IMR-90 (cell line): Measurements from ENCODE around the gene TCERG1L. TPM values are rescaled to one million over a fixed set of nuclear protein-coding genes. Genes with fewer than 3 reads are reported as not detected.

ENCODE experiments used
- ATAC-seq: fragments of 200-7000 bp; cut with Tn5 transposase; 2 replicates; pipeline ENCODE4 v1.9.1; 2020; ENCODE audit warnings: low read depth, mild to moderate bottlenecking, moderate library complexity
- BruUV-seq: library from RNA; stranded (reverse); fragments of 400-500 nt; replicated peaks from 2 replicates; lab custom pipeline; 2021; lab: Mats Ljungman, UMichigan
- CTCF ChIA-PET: fragments of 300-600 bp; formaldehyde crosslinking; extraction: SDS; loops from one replicate; lab custom pipeline; 2021; ENCODE audit warnings: antibody characterized with exemption; lab: Yijun Ruan, JAX
- POLR2A ChIA-PET: fragments of 300-600 bp; sonication (Branson Sonifier 250); formaldehyde crosslinking; loops from one replicate; lab custom pipeline; 2022; ENCODE audit warnings: antibody characterized with exemption; ENCODE audit not compliant: unreplicated experiment; lab: Charles Lee
- DNase-seq: peaks from one replicate; pipeline ENCODE4 v3.0.0; 2013
- H2AFZ ChIP-seq: replicated peaks from 2 replicates; pipeline ENCODE3; 2013; ENCODE audit warnings: low read length, mild to moderate bottlenecking; ENCODE audit not compliant: poor library complexity
- H2AK5ac ChIP-seq: 2 replicates; pipeline ENCODE4 v1.6.1; 2013; ENCODE audit warnings: low read depth, low read length, inconsistent platforms
- H2AK9ac ChIP-seq: replicated peaks from 2 replicates; pipeline ENCODE3; 2013; ENCODE audit warnings: mild to moderate bottlenecking, low read depth, low read length, moderate library complexity; ENCODE audit not compliant: poor library complexity
- H2BK120ac ChIP-seq: 2 replicates; pipeline ENCODE4 v1.6.1; 2013; ENCODE audit warnings: low read depth, low read length, inconsistent platforms
- H2BK15ac ChIP-seq: 3 replicates; pipeline ENCODE4 v1.6.1; 2013; ENCODE audit warnings: low read depth, low read length, inconsistent platforms
- H2BK20ac ChIP-seq: 2 replicates; pipeline ENCODE4 v1.6.1; 2013; ENCODE audit warnings: low read depth, mild to moderate bottlenecking, inconsistent platforms, low read length, moderate library complexity
- H2BK5ac ChIP-seq: 2 replicates; pipeline ENCODE4 v1.6.1; 2013; ENCODE audit warnings: mild to moderate bottlenecking, low read depth, low read length, inconsistent platforms; ENCODE audit not compliant: poor library complexity, severe bottlenecking
- H3K14ac ChIP-seq: replicated peaks from 2 replicates; pipeline ENCODE4 v1.6.1; 2013; ENCODE audit warnings: low read depth, low read length, inconsistent platforms
- H3K18ac ChIP-seq: 2 replicates; pipeline ENCODE4 v1.6.1; 2013; ENCODE audit warnings: low read depth, low read length, control low read depth
- H3K23ac ChIP-seq: 2 replicates; pipeline ENCODE4 v1.6.1; 2013; ENCODE audit warnings: low read depth, low read length, inconsistent platforms
- H3K27ac ChIP-seq: 2 replicates; pipeline ENCODE4 v1.5.1; 2013; ENCODE audit warnings: mild to moderate bottlenecking, control low read depth, low read length; ENCODE audit not compliant: insufficient read depth
- H3K27me3 ChIP-seq: 2 replicates; pipeline ENCODE4 v1.6.1; 2013; ENCODE audit warnings: low read length; ENCODE audit not compliant: control insufficient read depth, insufficient read depth
- H3K36me3 ChIP-seq: 2 replicates; pipeline ENCODE4 v1.6.1; 2013; ENCODE audit warnings: low read length, mixed read lengths; ENCODE audit not compliant: control insufficient read depth, insufficient read depth
- H3K4ac ChIP-seq: 2 replicates; pipeline ENCODE4 v1.6.1; 2013; ENCODE audit warnings: low read depth, low read length, inconsistent platforms
- H3K4me1 ChIP-seq: 2 replicates; pipeline ENCODE4 v1.6.1; 2013; ENCODE audit warnings: low read length, mixed read lengths; ENCODE audit not compliant: control insufficient read depth, insufficient read depth
- H3K4me2 ChIP-seq: 2 replicates; pipeline ENCODE4 v1.6.1; 2013; ENCODE audit warnings: low read depth, mild to moderate bottlenecking, control low read depth, low read length, moderate library complexity
- H3K4me3 ChIP-seq: 2 replicates; pipeline ENCODE4 v1.5.1; 2013; ENCODE audit warnings: low read depth, mild to moderate bottlenecking, control low read depth, low read length, moderate library complexity; ENCODE audit not compliant: insufficient read depth
- H3K56ac ChIP-seq: 2 replicates; pipeline ENCODE4 v1.6.1; 2013; ENCODE audit warnings: low read length, inconsistent platforms; ENCODE audit not compliant: insufficient read depth; ENCODE audit errors: extremely low read depth
- H3K79me1 ChIP-seq, 2 experiments: 2 replicates each; pipeline ENCODE4 v1.6.1; 2013; ENCODE audit warnings: low read length in 2 of 2, inconsistent platforms in 1 of 2, low read depth in 1 of 2
- H3K9ac ChIP-seq: 2 replicates; pipeline ENCODE4 v1.6.1; 2013; ENCODE audit warnings: low read depth, low read length, control low read depth
- H3K9me1 ChIP-seq: 2 replicates; pipeline ENCODE4 v1.6.1; 2013; ENCODE audit warnings: low read length, inconsistent platforms; ENCODE audit not compliant: insufficient read depth
- H3K9me3 ChIP-seq: 2 replicates; pipeline ENCODE4 v1.6.1; 2013; ENCODE audit warnings: low read length; ENCODE audit not compliant: control insufficient read depth, insufficient read depth
- H4K20me1 ChIP-seq: 2 replicates; pipeline ENCODE4 v1.6.1; 2013; ENCODE audit warnings: low read length, inconsistent platforms; ENCODE audit not compliant: insufficient read depth
- H4K5ac ChIP-seq: 2 replicates; pipeline ENCODE4 v1.6.1; 2013; ENCODE audit warnings: mild to moderate bottlenecking, low read depth, low read length, control low read depth
- H4K8ac ChIP-seq, 2 experiments: 2 replicates each; pipeline ENCODE4 v1.6.1; 2013; ENCODE audit warnings: low read depth in 2 of 2, low read length in 2 of 2, control low read depth in 1 of 2, inconsistent platforms in 1 of 2
- H4K91ac ChIP-seq: 2 replicates; pipeline ENCODE4 v1.6.1; 2013; ENCODE audit warnings: low read depth, low read length, inconsistent platforms; ENCODE audit not compliant: insufficient read depth
- BHLHE40 ChIP-seq: fragments of 150-350 bp; IDR thresholded peaks from 2 replicates; pipeline ENCODE4 v1.6.1; 2016; ENCODE audit warnings: mild to moderate bottlenecking, low read depth, low read length
- CEBPB ChIP-seq: IDR thresholded peaks from 2 replicates; pipeline ENCODE4 v1.6.1; 2012; ENCODE audit warnings: low read depth, low read length, improper control_type of control experiment
- CHD1 ChIP-seq: IDR thresholded peaks from 2 replicates; pipeline ENCODE4 v1.6.1; 2012; ENCODE audit warnings: low read depth, low read length, improper control_type of control experiment
- FOS ChIP-seq: fragments of 150-350 bp; IDR thresholded peaks from 2 replicates; pipeline ENCODE4 v1.6.1; 2016; ENCODE audit warnings: low read depth, low read length
- MAFK ChIP-seq: IDR thresholded peaks from 2 replicates; pipeline ENCODE4 v1.6.1; 2012; ENCODE audit warnings: low read depth, low read length, improper control_type of control experiment
- MAZ ChIP-seq: IDR thresholded peaks from 2 replicates; pipeline ENCODE4 v1.6.1; 2012; ENCODE audit warnings: low read depth, mild to moderate bottlenecking, low read length, improper control_type of control experiment, moderate library complexity, borderline replicate concordance
- MXI1 ChIP-seq: IDR thresholded peaks from 2 replicates; pipeline ENCODE4 v1.6.1; 2012; ENCODE audit warnings: low read depth, mild to moderate bottlenecking, low read length, moderate library complexity, borderline replicate concordance
- NFE2L2 ChIP-seq: fragments of 150-350 bp; IDR thresholded peaks from 2 replicates; pipeline ENCODE4 v1.6.1; 2016; ENCODE audit warnings: low read depth, mild to moderate bottlenecking, low read length
- POLR2A ChIP-seq: IDR thresholded peaks from 2 replicates; pipeline ENCODE4 v1.6.1; 2012; ENCODE audit warnings: mild to moderate bottlenecking, low read depth, low read length
- RAD21 ChIP-seq: IDR thresholded peaks from 2 replicates; pipeline ENCODE4 v1.6.1; 2012; ENCODE audit warnings: low read length, improper control_type of control experiment
- RCOR1 ChIP-seq: IDR thresholded peaks from 2 replicates; pipeline ENCODE4 v1.6.1; 2012; ENCODE audit warnings: mild to moderate bottlenecking, low read length, improper control_type of control experiment; ENCODE audit not compliant: insufficient replicate concordance
- RFX5 ChIP-seq: IDR thresholded peaks from 2 replicates; pipeline ENCODE4 v1.8.0; 2012; ENCODE audit warnings: low read depth, mild to moderate bottlenecking, low read length, moderate library complexity
- SMC3 ChIP-seq: fragments of 150-350 bp; IDR thresholded peaks from 2 replicates; pipeline ENCODE4 v1.6.1; 2016; ENCODE audit warnings: low read depth, mild to moderate bottlenecking, antibody characterized with exemption, low read length, moderate library complexity
- WGBS, 2 experiments: methylation state at CpG; one replicate each; pipeline versions ENCODE4 v1.1.5 to v1.1.7; 2013; ENCODE audit warnings: missing lambda C conversion rate in 2 of 2; ENCODE audit not compliant: insufficient read length in 1 of 2; ENCODE audit errors: extremely low coverage in 2 of 2; 5-methylcytosine and 5-hydroxymethylcytosine counted together
- dilution Hi-C: fragments of 300-500 bp; cut with HindIII; formaldehyde crosslinking; loops from one replicate; pipeline ENCODE4 v1.14.3; 2018; ENCODE audit warnings: low sequenced_read_pairs; ENCODE audit not compliant: unreplicated experiment
- in situ Hi-C: fragments of 300-500 bp; cut with MboI; formaldehyde crosslinking; loops from 3 replicates; pipeline ENCODE4 v1.14.3; 2019; ENCODE audit warnings: low sequenced_read_pairs, inconsistent platforms, mixed read lengths
- intact Hi-C: fragments of 100-400 bp; cut with micrococcal nuclease; formaldehyde crosslinking; loops from 2 replicates; pipeline ENCODE4 v1.10.0; 2022
- polyA plus RNA-seq, 3 experiments: library from polyadenylated mRNA; depleted of rRNA; stranded (reverse); fragments of >200 nt; gene quantifications; 2 replicates each; pipeline ENCODE4 v1.2.3, GENCODE V29; 2012; ENCODE audit warnings: low replicate concordance in 1 of 3
- total RNA-seq: library from RNA; depleted of rRNA; stranded (reverse); fragments of >200 nt; gene quantifications from 2 replicates; pipeline ENCODE4 v1.2.3, GENCODE V29; 2012
- TF ChIP-seq, protein P1 (sequence below): conservative IDR thresholded peaks from 2 replicates; pipeline ENCODE4 v1.5.1; 2012; ENCODE audit warnings: mild to moderate bottlenecking, low read depth, low read length, improper control_type of control experiment
- TF ChIP-seq, protein P2 (sequence below): fragments of 150-350 bp; IDR thresholded peaks from 2 replicates; pipeline ENCODE4 v1.6.1; 2017; ENCODE audit warnings: mild to moderate bottlenecking, antibody characterized with exemption, low read length, low read depth
- TF ChIP-seq, protein P3 (sequence below): fragments of 150-350 bp; IDR thresholded peaks from 2 replicates; pipeline ENCODE4 v1.6.1; 2016; ENCODE audit warnings: low read depth, mild to moderate bottlenecking, low read length, moderate library complexity, borderline replicate concordance

TCERG1L gene
- total and polyA plus RNA-seq, 2 of the 4 experiments (the other 2 are of a cell fraction) = not detected

GRCh38 chr10:131212763-131213325 lies 98.7 kb downstream of the TCERG1L start:
- H3K36me3 ChIP-seq = no peaks in the 10 kb centered on the region
- H3K9me3 ChIP-seq = peaks cover 48% of the 10 kb centered on the region
- no peak overlapping the region for H3K9ac ChIP-seq
- no peak for ATAC-seq
- intact Hi-C loops = no loop called here
- H2BK15ac ChIP-seq = no peak overlapping the region
- H3K56ac ChIP-seq = no peak overlapping the region
- H3K4me2 ChIP-seq = no peak overlapping the region
- no peaks in the 10 kb centered on the region for H3K4me1 ChIP-seq
- WGBS, 2 experiments = no CpG with 5 or more reads among the region's 5 CpGs
- H3K27me3 ChIP-seq = no peaks in the 10 kb centered on the region
- H3K18ac ChIP-seq = no peak overlapping the region
- H4K5ac ChIP-seq = no peak overlapping the region
- no peak overlapping the region for H2BK5ac ChIP-seq
- no peak overlapping the region for H2AK9ac ChIP-seq
- H3K9me1 ChIP-seq = no peaks in the 10 kb centered on the region
- H4K20me1 ChIP-seq = no peaks in the 10 kb centered on the region
- TF ChIP-seq SMC3 (no peak), MAFK (no peak), CHD1 (no peak), RCOR1 (no peak), MXI1 (no peak), RFX5 (no peak), MAZ (no peak), CEBPB (no peak), FOS (no peak), NFE2L2 (no peak), RAD21 (no peak), POLR2A (no peak), BHLHE40 (no peak)
- TF ChIP-seq, protein P1, sequence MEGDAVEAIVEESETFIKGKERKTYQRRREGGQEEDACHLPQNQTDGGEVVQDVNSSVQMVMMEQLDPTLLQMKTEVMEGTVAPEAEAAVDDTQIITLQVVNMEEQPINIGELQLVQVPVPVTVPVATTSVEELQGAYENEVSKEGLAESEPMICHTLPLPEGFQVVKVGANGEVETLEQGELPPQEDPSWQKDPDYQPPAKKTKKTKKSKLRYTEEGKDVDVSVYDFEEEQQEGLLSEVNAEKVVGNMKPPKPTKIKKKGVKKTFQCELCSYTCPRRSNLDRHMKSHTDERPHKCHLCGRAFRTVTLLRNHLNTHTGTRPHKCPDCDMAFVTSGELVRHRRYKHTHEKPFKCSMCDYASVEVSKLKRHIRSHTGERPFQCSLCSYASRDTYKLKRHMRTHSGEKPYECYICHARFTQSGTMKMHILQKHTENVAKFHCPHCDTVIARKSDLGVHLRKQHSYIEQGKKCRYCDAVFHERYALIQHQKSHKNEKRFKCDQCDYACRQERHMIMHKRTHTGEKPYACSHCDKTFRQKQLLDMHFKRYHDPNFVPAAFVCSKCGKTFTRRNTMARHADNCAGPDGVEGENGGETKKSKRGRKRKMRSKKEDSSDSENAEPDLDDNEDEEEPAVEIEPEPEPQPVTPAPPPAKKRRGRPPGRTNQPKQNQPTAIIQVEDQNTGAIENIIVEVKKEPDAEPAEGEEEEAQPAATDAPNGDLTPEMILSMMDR = no peak
- TF ChIP-seq, protein P2, sequence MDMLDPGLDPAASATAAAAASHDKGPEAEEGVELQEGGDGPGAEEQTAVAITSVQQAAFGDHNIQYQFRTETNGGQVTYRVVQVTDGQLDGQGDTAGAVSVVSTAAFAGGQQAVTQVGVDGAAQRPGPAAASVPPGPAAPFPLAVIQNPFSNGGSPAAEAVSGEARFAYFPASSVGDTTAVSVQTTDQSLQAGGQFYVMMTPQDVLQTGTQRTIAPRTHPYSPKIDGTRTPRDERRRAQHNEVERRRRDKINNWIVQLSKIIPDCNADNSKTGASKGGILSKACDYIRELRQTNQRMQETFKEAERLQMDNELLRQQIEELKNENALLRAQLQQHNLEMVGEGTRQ = no peak
- TF ChIP-seq, protein P3, sequence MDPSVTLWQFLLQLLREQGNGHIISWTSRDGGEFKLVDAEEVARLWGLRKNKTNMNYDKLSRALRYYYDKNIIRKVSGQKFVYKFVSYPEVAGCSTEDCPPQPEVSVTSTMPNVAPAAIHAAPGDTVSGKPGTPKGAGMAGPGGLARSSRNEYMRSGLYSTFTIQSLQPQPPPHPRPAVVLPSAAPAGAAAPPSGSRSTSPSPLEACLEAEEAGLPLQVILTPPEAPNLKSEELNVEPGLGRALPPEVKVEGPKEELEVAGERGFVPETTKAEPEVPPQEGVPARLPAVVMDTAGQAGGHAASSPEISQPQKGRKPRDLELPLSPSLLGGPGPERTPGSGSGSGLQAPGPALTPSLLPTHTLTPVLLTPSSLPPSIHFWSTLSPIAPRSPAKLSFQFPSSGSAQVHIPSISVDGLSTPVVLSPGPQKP = no peak
- H3K23ac ChIP-seq = no peak overlapping the region
- no peak for DNase-seq
- ChIA-PET CTCF (no interaction called here), POLR2A (no interaction called here)
- dilution Hi-C loops = no loop called here
- H3K4me3 ChIP-seq = no peak overlapping the region
- no peaks in the 10 kb centered on the region for H3K79me1 ChIP-seq
- no peak overlapping the region for H2AK5ac ChIP-seq
- H4K8ac ChIP-seq = no peak overlapping the region
- H3K27ac ChIP-seq = no peak overlapping the region
- BruUV-seq = no TSS peak
- H2BK120ac ChIP-seq = no peak overlapping the region
- H3K14ac ChIP-seq = no peak overlapping the region
- in situ Hi-C loops = no loop called here
- H3K4ac ChIP-seq = no peak overlapping the region
- H2AFZ ChIP-seq = no peak overlapping the region
- H4K91ac ChIP-seq = no peak overlapping the region
- no peak overlapping the region for H2BK20ac ChIP-seq
